K562 (cell line): Measurements from ENCODE around the gene IFT122. TPM values are rescaled to one million over a fixed set of nuclear protein-coding genes. Genes with fewer than 3 reads are reported as not detected.
A peak's percentile ranks its signal among the peaks of the same experiment; 100 is the strongest.

ENCODE experiments used
- BDP1 ChIP-seq: IDR thresholded peaks from 3 replicates; pipeline ENCODE4 v1.6.1; 2011; ENCODE audit not compliant: insufficient read length, insufficient read depth
- BHLHE40 ChIP-seq: IDR thresholded peaks from 2 replicates; pipeline ENCODE4 v1.6.1; 2011; ENCODE audit warnings: low read length, improper control_type of control experiment
- ELF2 ChIP-seq: fragments of 250-450 bp; sonication (Bioruptor Pico); IDR thresholded peaks from 2 replicates; pipeline ENCODE4 v1.5.0; 2021; ENCODE audit warnings: mild to moderate bottlenecking
- ESRRB ChIP-seq: fragments of 250-450 bp; sonication (Bioruptor Pico); IDR thresholded peaks from 2 replicates; pipeline ENCODE4 v1.5.0; 2020; ENCODE audit warnings: mild to moderate bottlenecking, moderate library complexity, borderline replicate concordance
- JUND ChIP-seq, 2 experiments: IDR thresholded peaks; 2 replicates in 1 of 2; 3 replicates in 1 of 2; pipeline ENCODE4 v1.6.1; 2011; ENCODE audit warnings: borderline replicate concordance in 2 of 2, low read depth in 2 of 2, low read length in 2 of 2, improper control_type of control experiment in 1 of 2, missing biosample characterization in 1 of 2, missing genetic modification characterization in 1 of 2, missing genetic modification reagents in 1 of 2
- LARP7 ChIP-seq: fragments of 450-650 bp; IDR thresholded peaks from 2 replicates; pipeline ENCODE4 v1.6.1; 2016
- MEF2D ChIP-seq: conservative IDR thresholded peaks from 2 replicates; pipeline ENCODE4 v1.6.1; 2016; ENCODE audit warnings: low read depth, missing genetic modification characterization, missing compliant biosample characterization
- NFIX ChIP-seq: fragments of 250-450 bp; sonication (Bioruptor Pico); IDR thresholded peaks from 2 replicates; pipeline ENCODE4 v1.4.0; 2020; ENCODE audit warnings: low read depth, mild to moderate bottlenecking, moderate library complexity
- RBM14 ChIP-seq: fragments of 200-400 bp; formaldehyde crosslinking; IDR thresholded peaks from 2 replicates; pipeline ENCODE4 v1.6.1; 2018; ENCODE audit warnings: low read depth, mild to moderate bottlenecking, low read length, moderate library complexity, borderline replicate concordance; ENCODE audit not compliant: insufficient read depth
- SRSF1 ChIP-seq: fragments of 200-400 bp; formaldehyde crosslinking; IDR thresholded peaks from 2 replicates; pipeline ENCODE4 v1.6.1; 2017; ENCODE audit warnings: mild to moderate bottlenecking, low read depth, low read length, moderate library complexity
- SRSF9 ChIP-seq: fragments of 200-400 bp; formaldehyde crosslinking; IDR thresholded peaks from 2 replicates; pipeline ENCODE4 v1.6.1; 2017; ENCODE audit warnings: low read depth, low read length, borderline replicate concordance
- TAF9B ChIP-seq: fragments of 450-650 bp; IDR thresholded peaks from 2 replicates; pipeline ENCODE4 v1.6.1; 2018; ENCODE audit warnings: mild to moderate bottlenecking; ENCODE audit not compliant: partially characterized antibody
- XRCC5 ChIP-seq: fragments of 200-400 bp; formaldehyde crosslinking; IDR thresholded peaks from 2 replicates; pipeline ENCODE4 v1.6.1; 2017; ENCODE audit warnings: low read depth, mild to moderate bottlenecking, low read length
- ZNF280A ChIP-seq: fragments of 450-650 bp; IDR thresholded peaks from 2 replicates; pipeline ENCODE4 v1.6.1; 2018; ENCODE audit warnings: mild to moderate bottlenecking, low read depth; ENCODE audit not compliant: partially characterized antibody
- polyA plus RNA-seq, 8 experiments: library from polyadenylated mRNA; depleted of rRNA in 4 of 8; stranded (reverse) in 5 of 8; unstranded in 3 of 8; fragments of >200 nt; fragmentation: Nextera tagmentation in 2 of 8; fragmentation: Illumina TruSeq in 1 of 8; extraction: Ambion mirVana in 2 of 8; extraction: Trizol in 1 of 8; gene quantifications; 2 replicates each; pipeline versions ENCODE4 v1.2.1 to v1.2.3, GENCODE V29; 2011 to 2014; ENCODE audit warnings: inconsistent platforms in 1 of 8, missing spikeins in 1 of 8
- total RNA-seq, 7 experiments: library from RNA; depleted of rRNA in 6 of 7; stranded (reverse); fragments of >200 nt in 6 of 7; fragmentation: Illumina TruSeq in 2 of 7; extraction: Trizol in 2 of 7; gene quantifications; 2 replicates each; pipeline versions ENCODE4 v1.2.1 to v1.2.3, GENCODE V29; 2011 to 2021; ENCODE audit warnings: low replicate concordance in 1 of 7
- TF ChIP-seq, protein P1 (sequence below): sonication (generic); formaldehyde crosslinking; IDR thresholded peaks from 2 replicates; pipeline ENCODE4 v1.8.0; 2022; ENCODE audit warnings: mild to moderate bottlenecking, missing genetic modification reagents, borderline replicate concordance
- TF ChIP-seq, protein P2 (sequence below): fragments of 250-450 bp; sonication (Bioruptor Pico); IDR thresholded peaks from 2 replicates; pipeline ENCODE4 v1.4.0; 2020
- TF ChIP-seq, protein P3 (sequence below): IDR thresholded peaks from 2 replicates; pipeline ENCODE4 v1.6.1; 2011; ENCODE audit not compliant: insufficient read length; ENCODE audit errors: extremely low read depth

IFT122 gene
- total and polyA plus RNA-seq, 9 of the 15 experiments (the other 6 are each of a cell fraction or from before 2014, with no cell fraction given) = 2.4 to 11.5 (median 7.7) TPM

DNA sequence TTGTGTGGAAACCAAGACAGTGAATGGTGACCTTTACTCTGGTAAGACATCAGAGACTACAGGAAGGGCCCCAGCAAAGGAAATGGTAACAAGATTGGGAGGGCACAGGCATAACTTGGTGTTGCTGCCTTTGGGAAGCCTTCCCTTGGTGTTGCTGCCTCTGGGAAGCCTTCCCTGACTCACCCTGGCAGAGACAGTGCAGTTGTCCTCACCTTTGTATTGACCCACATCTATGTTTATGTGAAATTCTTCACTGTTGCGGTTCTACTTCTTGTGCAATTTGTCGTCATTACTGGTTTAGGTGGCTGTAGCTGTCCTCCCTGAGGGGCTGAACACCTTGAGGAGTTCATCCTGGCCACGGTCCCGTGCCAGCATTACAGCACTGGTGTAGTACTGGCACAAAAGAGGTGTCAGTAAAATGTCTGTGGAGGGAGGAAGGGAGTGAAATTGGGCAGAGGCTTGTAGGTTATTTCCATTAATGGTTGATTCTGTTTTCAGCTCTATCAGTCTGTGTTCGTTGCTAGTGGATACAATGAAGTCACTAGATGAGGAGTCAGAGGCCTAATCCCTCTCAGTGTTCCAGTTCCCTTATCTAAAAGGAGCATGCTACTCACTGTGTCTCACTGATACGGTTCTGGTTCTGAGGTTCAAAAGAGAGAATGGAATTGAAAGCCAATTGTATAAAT lies 21.6 kb downstream of the IFT122 start (continued):
- TF ChIP-seq, protein P1, sequence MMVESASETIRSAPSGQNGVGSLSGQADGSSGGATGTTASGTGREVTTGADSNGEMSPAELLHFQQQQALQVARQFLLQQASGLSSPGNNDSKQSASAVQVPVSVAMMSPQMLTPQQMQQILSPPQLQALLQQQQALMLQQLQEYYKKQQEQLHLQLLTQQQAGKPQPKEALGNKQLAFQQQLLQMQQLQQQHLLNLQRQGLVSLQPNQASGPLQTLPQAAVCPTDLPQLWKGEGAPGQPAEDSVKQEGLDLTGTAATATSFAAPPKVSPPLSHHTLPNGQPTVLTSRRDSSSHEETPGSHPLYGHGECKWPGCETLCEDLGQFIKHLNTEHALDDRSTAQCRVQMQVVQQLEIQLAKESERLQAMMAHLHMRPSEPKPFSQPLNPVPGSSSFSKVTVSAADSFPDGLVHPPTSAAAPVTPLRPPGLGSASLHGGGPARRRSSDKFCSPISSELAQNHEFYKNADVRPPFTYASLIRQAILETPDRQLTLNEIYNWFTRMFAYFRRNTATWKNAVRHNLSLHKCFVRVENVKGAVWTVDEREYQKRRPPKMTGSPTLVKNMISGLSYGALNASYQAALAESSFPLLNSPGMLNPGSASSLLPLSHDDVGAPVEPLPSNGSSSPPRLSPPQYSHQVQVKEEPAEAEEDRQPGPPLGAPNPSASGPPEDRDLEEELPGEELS = no peak
- no peak for TF ChIP-seq ZNF280A
- TF ChIP-seq SRSF1 = no peak
- TF ChIP-seq BDP1 = no peak
- TF ChIP-seq, protein P2, sequence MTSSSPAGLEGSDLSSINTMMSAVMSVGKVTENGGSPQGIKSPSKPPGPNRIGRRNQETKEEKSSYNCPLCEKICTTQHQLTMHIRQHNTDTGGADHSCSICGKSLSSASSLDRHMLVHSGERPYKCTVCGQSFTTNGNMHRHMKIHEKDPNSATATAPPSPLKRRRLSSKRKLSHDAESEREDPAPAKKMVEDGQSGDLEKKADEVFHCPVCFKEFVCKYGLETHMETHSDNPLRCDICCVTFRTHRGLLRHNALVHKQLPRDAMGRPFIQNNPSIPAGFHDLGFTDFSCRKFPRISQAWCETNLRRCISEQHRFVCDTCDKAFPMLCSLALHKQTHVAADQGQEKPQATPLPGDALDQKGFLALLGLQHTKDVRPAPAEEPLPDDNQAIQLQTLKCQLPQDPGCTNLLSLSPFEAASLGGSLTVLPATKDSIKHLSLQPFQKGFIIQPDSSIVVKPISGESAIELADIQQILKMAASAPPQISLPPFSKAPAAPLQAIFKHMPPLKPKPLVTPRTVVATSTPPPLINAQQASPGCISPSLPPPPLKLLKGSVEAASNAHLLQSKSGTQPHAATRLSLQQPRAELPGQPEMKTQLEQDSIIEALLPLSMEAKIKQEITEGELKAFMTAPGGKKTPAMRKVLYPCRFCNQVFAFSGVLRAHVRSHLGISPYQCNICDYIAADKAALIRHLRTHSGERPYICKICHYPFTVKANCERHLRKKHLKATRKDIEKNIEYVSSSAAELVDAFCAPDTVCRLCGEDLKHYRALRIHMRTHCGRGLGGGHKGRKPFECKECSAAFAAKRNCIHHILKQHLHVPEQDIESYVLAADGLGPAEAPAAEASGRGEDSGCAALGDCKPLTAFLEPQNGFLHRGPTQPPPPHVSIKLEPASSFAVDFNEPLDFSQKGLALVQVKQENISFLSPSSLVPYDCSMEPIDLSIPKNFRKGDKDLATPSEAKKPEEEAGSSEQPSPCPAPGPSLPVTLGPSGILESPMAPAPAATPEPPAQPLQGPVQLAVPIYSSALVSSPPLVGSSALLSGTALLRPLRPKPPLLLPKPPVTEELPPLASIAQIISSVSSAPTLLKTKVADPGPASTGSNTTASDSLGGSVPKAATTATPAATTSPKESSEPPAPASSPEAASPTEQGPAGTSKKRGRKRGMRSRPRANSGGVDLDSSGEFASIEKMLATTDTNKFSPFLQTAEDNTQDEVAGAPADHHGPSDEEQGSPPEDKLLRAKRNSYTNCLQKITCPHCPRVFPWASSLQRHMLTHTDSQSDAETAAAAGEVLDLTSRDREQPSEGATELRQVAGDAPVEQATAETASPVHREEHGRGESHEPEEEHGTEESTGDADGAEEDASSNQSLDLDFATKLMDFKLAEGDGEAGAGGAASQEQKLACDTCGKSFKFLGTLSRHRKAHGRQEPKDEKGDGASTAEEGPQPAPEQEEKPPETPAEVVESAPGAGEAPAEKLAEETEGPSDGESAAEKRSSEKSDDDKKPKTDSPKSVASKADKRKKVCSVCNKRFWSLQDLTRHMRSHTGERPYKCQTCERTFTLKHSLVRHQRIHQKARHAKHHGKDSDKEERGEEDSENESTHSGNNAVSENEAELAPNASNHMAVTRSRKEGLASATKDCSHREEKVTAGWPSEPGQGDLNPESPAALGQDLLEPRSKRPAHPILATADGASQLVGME (CRISPR knock-in tag) = no peak
- TF ChIP-seq, protein P3, sequence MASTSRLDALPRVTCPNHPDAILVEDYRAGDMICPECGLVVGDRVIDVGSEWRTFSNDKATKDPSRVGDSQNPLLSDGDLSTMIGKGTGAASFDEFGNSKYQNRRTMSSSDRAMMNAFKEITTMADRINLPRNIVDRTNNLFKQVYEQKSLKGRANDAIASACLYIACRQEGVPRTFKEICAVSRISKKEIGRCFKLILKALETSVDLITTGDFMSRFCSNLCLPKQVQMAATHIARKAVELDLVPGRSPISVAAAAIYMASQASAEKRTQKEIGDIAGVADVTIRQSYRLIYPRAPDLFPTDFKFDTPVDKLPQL = no peak
- TF ChIP-seq SRSF9 = no peak
- no peak for TF ChIP-seq ESRRB
- TF ChIP-seq RBM14 = no peak
- no peak for TF ChIP-seq MEF2D (tag)
- no peak for TF ChIP-seq TAF9B
- TF ChIP-seq ELF2 (CRISPR knock-in tag) = no peak
- no peak for TF ChIP-seq XRCC5
- TF ChIP-seq LARP7 = no peak
- TF ChIP-seq NFIX (CRISPR knock-in tag) = no peak
- peak; percentile 43; the same call in 1 of the 2 replicates for TF ChIP-seq BHLHE40
- peak; percentile 83; the same call in 1 of the 2 replicates for TF ChIP-seq JUND (IDR thresholded peaks at IDR 0.05; ENCODE audit: borderline replicate concordance, low read depth, low read length)
- peak; percentile 77; the same call in 2 of the 3 replicates for TF ChIP-seq JUND (tag; IDR thresholded peaks at IDR 0.05; ENCODE audit: borderline replicate concordance, low read depth, low read length)
